ENCODE data around the gene ABHD16B.
"Not testable (repeated sequence)": the region's sequence is repeated elsewhere in the genome, so short reads cannot be mapped to it uniquely, and the experiment has no call there.

Gene ABHD16B

DNA sequence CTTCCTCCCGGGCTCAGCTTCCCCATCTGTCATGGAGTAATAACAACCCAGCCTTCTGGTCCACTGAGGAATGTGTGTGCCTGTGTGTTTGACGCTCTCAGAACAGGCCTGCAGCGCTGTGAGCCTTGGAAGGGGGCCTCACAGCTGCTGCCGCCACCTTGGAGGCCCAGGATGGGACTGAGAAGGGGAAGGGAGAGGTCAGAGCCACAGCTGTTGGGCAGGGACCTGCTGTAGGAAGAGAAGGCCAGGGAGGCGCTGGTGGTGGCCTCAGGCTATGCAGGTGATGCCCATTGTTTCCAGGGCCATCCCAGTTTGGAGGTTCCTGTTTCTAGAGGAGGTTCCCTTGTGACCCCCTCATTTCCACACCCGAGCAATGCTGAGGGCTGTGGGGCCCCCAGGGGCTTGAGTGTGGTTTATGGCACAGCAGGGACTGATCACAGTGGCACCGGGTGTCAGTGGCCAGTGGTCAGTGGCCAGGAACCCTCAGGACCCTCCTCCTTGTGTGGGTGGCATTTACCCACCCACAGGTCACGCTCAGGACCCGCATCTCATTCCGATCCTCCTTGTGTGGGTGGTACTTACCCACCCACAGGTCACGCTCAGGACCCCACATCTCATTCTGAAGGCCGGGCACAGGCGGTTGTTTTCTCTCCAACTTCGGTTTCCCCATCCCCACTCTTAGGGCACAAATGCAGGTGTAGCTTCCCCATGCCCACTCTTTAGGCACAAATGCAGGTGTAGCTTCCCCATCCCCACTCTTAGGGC lies 17.8 kb downstream of the ABHD16B start:
- no peak for DNase-seq

- DNase-seq: not testable (repeated sequence)
Observed at GRCh38 chr20:63880901-63881300, 19.6 kb downstream of the ABHD16B start.

GRCh38 chr20:63881451-63882226 lies 20.3 kb downstream of the ABHD16B start:
- DNase-seq: no peak

- no peak for DNase-seq
Observed at GRCh38 chr20:63882257-63883200, 21.2 kb downstream of the ABHD16B start.

DNA sequence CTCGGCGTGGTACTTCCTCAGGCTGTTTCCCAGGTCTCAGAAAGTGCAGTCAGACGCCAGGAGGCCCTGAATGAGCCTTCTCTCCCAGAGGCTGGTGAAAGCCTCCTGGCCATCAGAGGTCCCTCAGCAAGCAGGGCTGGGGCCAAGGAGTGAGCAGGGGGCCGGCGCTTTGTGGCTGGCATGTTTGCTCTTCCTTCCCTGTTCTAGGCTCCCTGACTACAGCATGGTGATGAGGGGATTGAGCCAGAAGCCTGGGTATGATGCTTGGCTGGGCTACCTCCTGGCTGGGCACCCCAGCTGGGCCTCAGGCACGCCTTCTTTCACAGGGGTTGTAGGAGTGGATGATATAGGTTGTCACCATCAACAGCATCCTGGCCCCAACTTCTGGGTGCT lies 21.9 kb downstream of the ABHD16B start:
- no peak for DNase-seq

DNA sequence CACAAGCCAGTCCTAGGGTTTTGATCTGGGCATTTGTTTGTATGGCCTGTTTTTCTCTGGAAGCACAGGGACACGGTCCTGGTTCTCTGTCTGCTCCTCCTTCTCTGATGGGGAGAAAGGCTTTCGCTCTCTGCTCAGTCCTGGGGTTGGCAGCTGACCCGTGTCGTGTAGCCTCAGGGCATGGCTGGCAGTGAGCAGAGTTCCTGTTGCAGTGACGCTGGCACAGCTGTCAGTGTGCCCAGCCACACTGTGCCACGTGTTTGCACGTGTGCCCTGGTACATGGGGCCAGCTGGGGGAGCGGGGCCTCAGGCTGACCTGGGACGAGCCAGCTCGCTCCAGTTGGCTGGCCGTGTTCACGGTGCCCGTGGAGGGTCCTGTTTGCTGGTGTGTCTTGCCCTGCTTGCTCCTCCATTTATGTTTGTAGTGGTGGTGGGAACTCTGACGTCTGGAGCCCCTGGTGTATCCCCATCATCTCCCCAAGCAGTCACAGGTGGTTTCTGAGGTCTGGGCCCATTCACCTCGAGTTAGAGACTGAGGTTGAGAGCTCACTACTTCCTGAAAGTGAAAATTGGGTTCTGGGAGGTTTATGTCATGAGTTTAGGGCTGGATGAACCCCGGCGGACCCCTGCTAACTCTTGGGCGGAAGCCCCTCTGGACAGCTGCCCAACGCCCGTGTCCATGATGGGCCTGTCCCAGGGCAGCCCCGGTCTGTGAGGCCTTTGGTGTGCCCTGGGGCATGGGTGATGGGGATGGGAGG lies 23.4 kb downstream of the ABHD16B start:
- DNase-seq: no peak

DNA sequence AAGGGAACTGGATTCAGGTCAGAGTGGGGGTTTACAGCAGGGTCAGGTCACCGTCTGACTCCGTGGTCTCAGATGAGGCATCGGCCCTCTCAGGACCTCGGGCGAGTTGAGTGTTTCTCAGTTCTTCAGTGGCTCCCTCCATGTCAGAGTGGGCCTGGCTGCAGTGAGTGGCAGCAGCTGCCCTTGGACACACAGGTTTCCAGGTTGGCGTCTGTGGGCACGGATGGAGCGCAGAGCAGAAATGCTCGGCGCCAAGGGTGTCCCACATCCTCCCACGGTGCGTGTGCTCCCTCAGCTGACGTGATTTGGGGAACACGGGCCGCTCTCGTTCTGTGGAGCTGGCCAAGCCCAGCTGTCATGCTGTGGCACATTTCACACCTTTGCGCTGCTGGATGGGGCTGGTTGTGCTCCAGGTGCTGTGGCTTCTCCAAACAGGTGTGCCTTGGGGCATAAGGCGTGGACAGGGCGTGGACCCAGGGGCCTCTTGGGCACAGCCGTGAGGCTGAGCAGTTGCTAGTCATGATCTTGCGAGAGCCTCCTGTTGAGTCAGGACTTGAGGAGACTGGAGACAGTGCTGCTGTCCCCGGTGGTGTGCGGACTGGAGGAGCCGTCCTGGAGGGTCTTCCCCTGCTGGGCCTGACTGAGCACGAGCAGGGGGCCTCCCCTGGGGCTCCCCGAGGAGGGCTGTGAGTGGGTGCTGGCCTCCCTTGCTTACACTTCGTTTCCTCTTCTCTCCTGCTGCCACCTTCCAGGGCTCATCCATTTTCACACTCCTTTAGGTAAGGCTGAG lies 24.2 kb downstream of the ABHD16B start:
- no peak for DNase-seq

- DNase-seq: no peak
Observed at GRCh38 chr20:63886054-63886419, 24.7 kb downstream of the ABHD16B start.

DNA sequence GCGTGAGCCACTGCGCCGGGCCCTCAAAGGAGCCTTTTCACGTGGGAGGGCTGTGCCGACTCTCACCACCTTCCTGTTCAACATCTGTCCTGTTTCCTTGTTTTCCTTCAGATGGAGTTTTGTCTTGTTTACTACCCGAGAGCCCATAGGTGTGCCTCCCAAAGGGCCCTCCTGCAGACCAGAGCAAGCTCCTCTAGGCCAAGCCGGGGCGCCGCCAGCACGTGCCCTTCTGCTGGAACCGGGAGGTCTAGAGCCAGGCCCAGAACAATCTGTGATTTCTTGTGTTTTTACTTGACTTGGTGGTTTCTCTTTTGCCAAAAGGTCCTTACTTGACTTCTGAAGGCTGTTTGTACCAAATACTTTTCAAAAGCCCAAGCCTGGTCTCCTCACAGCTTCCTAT lies 25.6 kb downstream of the ABHD16B start:
- DNase-seq: no peak

DNA sequence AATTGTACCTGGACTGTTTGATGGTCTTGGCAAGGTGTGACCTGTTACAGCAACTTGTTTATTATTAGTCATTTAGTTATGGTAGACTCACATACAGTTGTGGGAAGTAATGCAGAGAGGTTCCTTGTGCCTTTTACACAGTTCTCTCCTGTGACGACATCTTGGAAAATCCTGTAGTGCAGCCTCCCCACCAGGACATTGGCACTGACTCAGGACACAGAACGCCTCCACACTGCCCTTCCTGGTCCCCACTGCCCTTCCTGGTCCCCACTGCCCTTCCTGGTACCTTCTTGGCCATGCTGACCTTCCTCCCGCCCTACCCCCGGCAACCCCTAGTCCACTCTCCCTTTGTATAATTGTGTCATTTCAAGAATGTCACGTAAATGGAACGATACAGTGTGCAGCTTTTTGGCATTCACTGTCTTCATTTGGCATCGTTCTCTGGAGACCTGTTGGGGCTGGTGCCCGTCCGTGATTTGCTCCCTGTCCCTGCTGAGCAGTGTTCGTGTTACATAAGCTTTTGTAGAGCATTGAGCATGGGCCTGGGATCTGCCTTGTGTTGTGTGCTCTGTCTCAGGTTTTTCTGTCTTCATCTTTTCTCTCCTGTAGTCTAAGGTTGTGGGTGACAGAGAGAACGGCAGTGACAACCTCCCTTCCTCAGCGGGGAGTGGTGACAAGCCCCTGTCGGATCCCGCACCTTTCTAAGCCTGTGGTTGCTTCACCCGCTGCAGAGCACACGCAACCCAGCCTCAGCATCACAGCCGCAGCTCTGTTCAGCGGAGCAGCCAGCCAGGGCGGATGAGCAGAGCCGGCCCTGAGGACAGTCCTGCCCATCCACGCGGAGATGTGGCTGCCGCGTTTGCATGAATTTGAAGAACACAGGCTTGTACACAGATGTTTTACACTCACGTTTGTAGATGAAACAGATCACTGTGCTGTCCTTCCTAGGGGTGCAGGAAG lies 28.2 kb downstream of the ABHD16B start:
- no peak for DNase-seq

DNA sequence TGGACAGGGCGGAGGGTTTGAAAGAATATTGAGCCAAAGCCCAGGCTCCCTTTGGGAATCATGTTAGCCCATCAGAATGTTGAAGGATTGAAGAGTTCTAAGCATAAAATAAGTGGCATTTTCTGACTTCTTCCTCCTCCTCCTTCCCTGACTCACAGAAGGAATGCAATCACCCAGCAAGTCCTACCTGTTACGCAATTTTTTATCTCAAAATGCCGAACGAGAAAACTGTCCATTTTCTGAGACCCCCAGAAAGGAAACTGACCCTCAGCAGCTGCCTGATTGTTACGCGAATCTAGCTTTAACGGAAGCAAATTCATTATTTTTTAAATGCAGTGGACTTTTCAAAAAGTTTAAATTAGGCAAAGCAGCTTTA lies 28.9 kb downstream of the ABHD16B start:
- DNase-seq: no peak

DNA sequence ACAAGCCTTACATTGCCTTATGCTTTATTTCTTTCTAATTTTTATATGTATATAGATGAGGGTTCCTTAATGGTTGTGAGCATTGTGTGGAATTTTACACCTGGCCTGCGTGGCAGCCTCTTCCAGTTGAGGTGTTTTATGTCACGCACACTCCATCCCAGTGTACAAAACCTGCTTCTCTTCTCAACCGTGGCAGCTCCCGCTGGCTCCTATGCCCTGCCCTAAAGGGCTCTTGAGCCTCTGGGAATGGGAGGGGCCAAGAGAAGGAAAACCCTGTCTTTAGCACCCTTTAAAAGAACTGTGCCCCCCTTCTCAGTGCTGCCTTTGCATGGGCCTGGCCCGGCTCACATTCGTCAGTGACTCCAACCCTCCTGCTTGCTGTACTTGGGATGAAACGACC lies 29.3 kb downstream of the ABHD16B start:
- no peak for DNase-seq

- DNase-seq: no peak
Observed at GRCh38 chr20:63891061-63892002, 30.0 kb downstream of the ABHD16B start.

DNA sequence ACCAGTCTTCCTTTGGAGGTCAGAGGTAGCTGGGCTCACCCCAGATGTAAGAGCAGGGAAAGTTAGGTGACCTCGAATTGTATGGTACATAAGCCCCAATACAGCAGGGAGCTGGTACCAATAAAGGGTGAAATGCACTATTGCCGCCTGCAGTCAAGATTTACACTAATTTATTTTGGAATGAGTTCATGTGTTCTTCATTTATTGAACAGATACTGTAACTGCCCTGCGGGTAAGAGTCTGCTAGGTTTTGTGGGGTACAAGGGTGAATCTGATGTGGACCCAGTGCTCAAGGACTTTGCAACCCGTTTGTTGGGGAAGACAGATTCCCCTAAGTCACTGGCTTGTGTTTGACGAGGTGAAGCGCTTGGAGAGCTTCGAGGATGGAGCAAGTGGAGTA lies 31.1 kb downstream of the ABHD16B start:
- no peak for DNase-seq

GRCh38 chr20:63893999-63894357 lies 32.7 kb downstream of the ABHD16B start:
- no peak for DNase-seq

DNA sequence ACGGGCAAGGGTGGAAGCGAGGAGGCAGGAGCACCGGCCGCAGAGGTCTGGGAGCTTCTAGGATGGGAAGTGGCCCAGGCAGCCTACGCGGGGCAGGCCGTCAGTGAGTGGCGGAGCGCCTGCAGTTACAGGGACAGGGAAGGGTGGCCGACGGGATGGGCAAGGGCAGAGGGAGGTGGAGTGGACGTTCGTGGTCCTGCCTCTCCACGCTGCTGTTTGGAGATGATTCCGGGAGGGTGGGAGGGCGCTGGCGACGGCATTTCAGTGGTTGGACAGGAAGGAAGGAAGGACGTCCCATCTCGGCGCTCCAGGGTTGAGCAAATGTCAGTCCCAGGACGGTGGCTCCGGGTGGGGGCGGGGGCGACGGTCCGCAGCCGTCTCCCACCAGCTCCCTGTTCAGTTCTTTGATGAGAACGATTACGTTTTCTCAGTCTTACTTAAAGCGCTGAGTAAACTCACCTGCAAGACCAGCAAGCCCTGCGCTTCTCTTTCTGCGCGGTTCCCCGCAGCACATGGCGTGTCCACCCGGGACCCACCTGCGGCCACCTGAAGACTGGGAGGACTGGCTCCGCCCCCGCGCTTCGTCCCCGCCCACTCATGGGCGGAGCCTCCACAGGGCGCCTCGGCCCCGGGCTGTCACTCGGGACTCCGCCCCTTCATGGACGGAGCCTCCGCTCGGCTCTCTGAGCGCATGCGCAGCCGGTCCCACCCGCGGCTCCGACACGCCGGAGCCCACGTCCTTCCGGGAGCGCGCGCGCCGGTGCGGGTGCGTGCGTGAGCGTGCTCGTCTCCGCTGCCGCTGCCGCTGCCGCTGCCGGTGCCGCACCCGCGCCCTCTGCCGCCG lies 33.3 kb downstream of the ABHD16B start, which contains the start of gene DNAJC5:
TSS of gene DNAJC5 (plus strand) at position 769 of the 844 bp plus-strand sequence. CDS start 33,220 bp downstream, outside the sequence.
- DNase-seq: peak; percentile 92

DNA sequence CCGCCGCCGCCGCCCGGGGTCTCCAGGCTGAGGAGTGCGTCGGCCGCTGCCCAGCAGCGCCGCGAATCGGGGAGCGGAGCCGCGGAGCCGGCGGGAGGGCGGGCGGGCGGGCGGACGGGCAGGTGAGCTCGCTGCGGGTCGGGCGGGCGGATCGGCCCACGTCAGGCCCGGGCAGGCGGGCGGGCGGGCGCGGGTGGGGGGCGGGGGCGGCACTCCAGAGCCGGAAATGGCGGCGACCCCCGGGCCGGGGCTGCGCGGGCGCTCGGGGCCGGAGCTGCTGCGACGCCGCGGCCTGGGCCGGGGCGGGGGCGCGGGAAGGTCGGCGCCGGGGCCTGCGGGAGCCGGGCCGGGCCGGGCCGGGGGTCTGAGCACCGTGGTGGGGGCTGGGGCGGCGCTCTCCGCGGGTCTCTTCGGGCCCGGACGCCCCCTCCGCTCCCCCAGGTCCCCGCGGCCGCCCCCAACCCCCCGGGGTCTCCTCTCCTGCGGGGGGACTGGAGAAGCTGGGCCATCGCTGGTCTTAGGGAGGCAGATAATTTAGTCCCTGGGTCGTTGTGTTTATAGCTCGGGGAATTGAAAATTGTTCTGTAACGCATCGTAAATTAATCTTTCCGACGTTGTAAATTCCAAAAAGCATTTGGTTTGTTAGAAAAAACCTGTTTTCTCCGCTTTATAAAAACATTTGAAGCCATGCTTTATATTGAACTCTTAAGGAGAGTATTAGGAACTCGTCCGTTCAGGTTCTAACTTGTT lies 34.1 kb downstream of the ABHD16B start:
- DNase-seq: no peak

Measured in fibroblast of skin of abdomen (primary cell).